ENCODE results near the gene NXPE3. TPM values are rescaled to one million over a fixed set of nuclear protein-coding genes. Genes with fewer than 3 reads are reported as not detected.

Gene NXPE3
- total RNA-seq, 4 donors from 2014 or later, result 2.0 to 5.6 (median 2.7) TPM

GRCh38 chr3:101845425-101845824 is 66.4 kb downstream of the NXPE3 start:
- 96 to 100% methylated on average over 2 of the region's 2 CpGs for WGBS, 2 donors
- DNase-seq (ENCODE audit: low spot score in 2 of 2), result no peak
- no peak overlapping the region for H3K4me3 ChIP-seq (ENCODE audit: low read depth, poor library complexity, severe bottlenecking)
- no peak for TF ChIP-seq CTCF (IDR thresholded peaks at IDR 0.05)
- TF ChIP-seq POLR2A (IDR thresholded peaks at IDR 0.05), result no peak
- intact Hi-C loops (cut with DNase I; ENCODE audit: low total_unique reads), result no loop called here

GRCh38 chr3:101846709-101847108 is 67.7 kb downstream of the NXPE3 start:
- TF ChIP-seq POLR2A (IDR thresholded peaks at IDR 0.05), result no peak
- TF ChIP-seq CTCF (IDR thresholded peaks at IDR 0.05), result no peak
- DNase-seq (ENCODE audit: low spot score in 2 of 2), result no peak

GRCh38 chr3:101847328-101847727 is 68.3 kb downstream of the NXPE3 start:
- no peak for TF ChIP-seq POLR2A (IDR thresholded peaks at IDR 0.05)
- no peak for TF ChIP-seq CTCF (IDR thresholded peaks at IDR 0.05)
- no peak overlapping the region for H3K4me3 ChIP-seq (ENCODE audit: low read depth, poor library complexity, severe bottlenecking)
- WGBS, 2 donors, result 78 to 82% methylated on average over 3 of the region's 3 CpGs
- no peak for DNase-seq (ENCODE audit: low spot score in 2 of 2)
- intact Hi-C loops (cut with DNase I; ENCODE audit: low total_unique reads), result no loop called here

More at GRCh38 chr3:101846709-101847108, 67.7 kb downstream of the NXPE3 start:
- no peak overlapping the region for H3K4me3 ChIP-seq (ENCODE audit: low read depth, poor library complexity, severe bottlenecking)
- 93% methylated on average over 2 of the region's 2 CpGs for WGBS, 2 donors
- intact Hi-C loops (cut with DNase I; ENCODE audit: low total_unique reads), result no loop called here

GRCh38 chr3:101848326-101848725 is 69.3 kb downstream of the NXPE3 start:
- TF ChIP-seq POLR2A (IDR thresholded peaks at IDR 0.05), result no peak
- no peak for TF ChIP-seq CTCF (IDR thresholded peaks at IDR 0.05)
- DNase-seq (ENCODE audit: low spot score in 2 of 2), result no peak
- intact Hi-C loops (cut with DNase I; ENCODE audit: low total_unique reads), result no loop called here
- WGBS, 2 donors, result 23 to 31% methylated on average over 3 of the region's 3 CpGs
- no peak overlapping the region for H3K4me3 ChIP-seq (ENCODE audit: low read depth, poor library complexity, severe bottlenecking)

GRCh38 chr3:101848754-101849713 is 70.0 kb downstream of the NXPE3 start, which contains the start of gene NFKBIZ:
Gene NFKBIZ, plus strand, starts transcription at chr3:101849514. Its CDS starts 115 bp downstream, at chr3:101849629.
- peak; percentile 97 to 100 for DNase-seq (ENCODE audit: low spot score in 2 of 2)
- WGBS, 2 donors, result 2 to 7% methylated on average over 17 to 36 of the region's 95 CpGs
- H3K4me3 ChIP-seq (ENCODE audit: low read depth, poor library complexity, severe bottlenecking), result peak within 1 kb of the TSS; percentile 98
- TF ChIP-seq CTCF (IDR thresholded peaks at IDR 0.05), result no peak
- TF ChIP-seq POLR2A (IDR thresholded peaks at IDR 0.05), result peak in 1 of 2 donors; percentile 92
- intact Hi-C loops (cut with DNase I; ENCODE audit: low total_unique reads), result no loop called here
